Lower leg skin (tissue), 3 donors: ENCODE data around the gene XYLT1.

Source experiments
- CTCF ChIP-seq, 3 donors: fragments of 450-650 bp; IDR thresholded peaks; one replicate each; pipeline ENCODE4 v1.5.1; 2016; ENCODE audit warnings: antibody characterized with exemption in 3 of 3, mild to moderate bottlenecking in 3 of 3, moderate library complexity in 2 of 3
- POLR2A ChIP-seq, 2 donors: fragments of 450-650 bp; IDR thresholded peaks; one replicate each; pipeline ENCODE4 v1.6.1; 2016 to 2017; ENCODE audit warnings: antibody characterized with exemption in 2 of 2, mild to moderate bottlenecking in 1 of 2, moderate library complexity in 1 of 2

GRCh38 chr16:17503331-17503730 lies 32.6 kb upstream of the XYLT1 start:
- TF ChIP-seq CTCF (IDR thresholded peaks at IDR 0.05): no peak
- no peak for TF ChIP-seq POLR2A (IDR thresholded peaks at IDR 0.05)
